WTC11 (cell line): ENCODE measurements around the gene MRPS21. TPM values are rescaled to one million over a fixed set of nuclear protein-coding genes. Genes with fewer than 3 reads are reported as not detected.

Experiments
- ATAC-seq: fragments of 200-7000 bp; cut with Tn5 transposase; 2 replicates; pipeline ENCODE4 v1.10.0; 2021; ENCODE audit warnings: mild to moderate bottlenecking, moderate library complexity
- CTCF ChIA-PET: fragments of 300-600 bp; sonication (Branson Sonifier 250); formaldehyde crosslinking; loops from one replicate; lab custom pipeline; 2021; ENCODE audit warnings: antibody characterized with exemption; lab: Charles Lee
- POLR2A ChIA-PET: fragments of 350-600 bp; sonication (Branson Sonifier 250); formaldehyde crosslinking; loops from one replicate; lab custom pipeline; 2021; ENCODE audit warnings: antibody characterized with exemption; lab: Charles Lee
- DNase-seq: peaks from one replicate; pipeline ENCODE4 v3.0.0; 2021; ENCODE audit warnings: low spot score
- H3K27ac Mint-ChIP-seq: 2 replicates; pipeline ENCODE4 v1.8.0; 2021; ENCODE audit warnings: mixed read lengths
- H3K27me3 Mint-ChIP-seq: 2 replicates; pipeline ENCODE4 v1.8.0; 2021; ENCODE audit warnings: low read depth, mild to moderate bottlenecking, moderate library complexity, mixed read lengths
- H3K36me3 Mint-ChIP-seq: 2 replicates; pipeline ENCODE4 v1.8.0; 2021; ENCODE audit warnings: mixed read lengths
- H3K4me1 Mint-ChIP-seq: 2 replicates; pipeline ENCODE4 v1.8.0; 2022; ENCODE audit warnings: mixed read lengths
- H3K4me3 Mint-ChIP-seq: 2 replicates; pipeline ENCODE4 v1.8.0; 2021; ENCODE audit warnings: mild to moderate bottlenecking, moderate library complexity, mixed read lengths
- H3K9me3 Mint-ChIP-seq: 2 replicates; pipeline ENCODE4 v1.8.0; 2021; ENCODE audit warnings: mixed read lengths
- ARID4B ChIP-seq: sonication (generic); formaldehyde crosslinking; IDR thresholded peaks from 2 replicates; pipeline ENCODE4 v1.8.0; 2023; ENCODE audit warnings: missing genetic modification reagents, mild to moderate bottlenecking, borderline replicate concordance
- ATF2 ChIP-seq: sonication (generic); formaldehyde crosslinking; IDR thresholded peaks from 2 replicates; pipeline ENCODE4 v1.8.1; 2022; ENCODE audit warnings: low read depth, missing genetic modification reagents, borderline replicate concordance
- CDX4 ChIP-seq: fragments of 250-450 bp; sonication (Bioruptor Pico); IDR thresholded peaks from 2 replicates; pipeline ENCODE4 v1.9.0; 2021; ENCODE audit warnings: moderate library complexity, mild to moderate bottlenecking, inconsistent platforms, borderline replicate concordance
- FOXK1 ChIP-seq: sonication (generic); formaldehyde crosslinking; IDR thresholded peaks from 2 replicates; pipeline ENCODE4 v1.8.0; 2022; ENCODE audit warnings: mild to moderate bottlenecking, moderate library complexity, missing genetic modification reagents
- FOXP4 ChIP-seq: sonication (generic); formaldehyde crosslinking; IDR thresholded peaks from 2 replicates; pipeline ENCODE4 v1.8.0; 2022; ENCODE audit warnings: mild to moderate bottlenecking, missing genetic modification reagents
- GABPB1 ChIP-seq: sonication (generic); formaldehyde crosslinking; IDR thresholded peaks from 2 replicates; pipeline ENCODE4 v1.8.1; 2023; ENCODE audit warnings: mild to moderate bottlenecking, missing genetic modification reagents
- KAT7 ChIP-seq: sonication (generic); formaldehyde crosslinking; IDR thresholded peaks from 2 replicates; pipeline ENCODE4 v1.8.1; 2023; ENCODE audit warnings: missing genetic modification reagents, mild to moderate bottlenecking, borderline replicate concordance
- MLX ChIP-seq: sonication (generic); formaldehyde crosslinking; IDR thresholded peaks from 2 replicates; pipeline ENCODE4 v1.8.1; 2023; ENCODE audit warnings: mild to moderate bottlenecking, missing genetic modification reagents, moderate library complexity
- MYBL2 ChIP-seq: sonication (generic); formaldehyde crosslinking; IDR thresholded peaks from 2 replicates; pipeline ENCODE4 v1.8.1; 2023; ENCODE audit warnings: mild to moderate bottlenecking, moderate library complexity, missing genetic modification reagents
- NFATC4 ChIP-seq: fragments of 250-450 bp; sonication (Bioruptor Pico); IDR thresholded peaks from 2 replicates; pipeline ENCODE4 v1.9.0; 2021; ENCODE audit warnings: mild to moderate bottlenecking
- TEAD1 ChIP-seq: sonication (generic); formaldehyde crosslinking; IDR thresholded peaks from 2 replicates; pipeline ENCODE4 v1.8.0; 2022; ENCODE audit warnings: mild to moderate bottlenecking, missing genetic modification reagents
- ZNF219 ChIP-seq: sonication (generic); formaldehyde crosslinking; IDR thresholded peaks from 2 replicates; pipeline ENCODE4 v1.8.0; 2023; ENCODE audit warnings: missing genetic modification reagents, mild to moderate bottlenecking, borderline replicate concordance
- ZNF281 ChIP-seq: sonication (generic); formaldehyde crosslinking; IDR thresholded peaks from 2 replicates; pipeline ENCODE4 v1.8.0; 2023; ENCODE audit warnings: mild to moderate bottlenecking, missing genetic modification reagents
- ZNF423 ChIP-seq: fragments of 250-450 bp; sonication (Bioruptor Pico); IDR thresholded peaks from 2 replicates; pipeline ENCODE4 v2.1.2; 2022; ENCODE audit warnings: mild to moderate bottlenecking, moderate library complexity
- ZNF425 ChIP-seq: fragments of 250-450 bp; sonication (Bioruptor Pico); conservative IDR thresholded peaks from 2 replicates; pipeline ENCODE4 v1.9.0; 2021; ENCODE audit warnings: mild to moderate bottlenecking
- ZNF512 ChIP-seq: sonication (generic); formaldehyde crosslinking; IDR thresholded peaks from 2 replicates; pipeline ENCODE4 v1.8.1; 2022; ENCODE audit warnings: missing genetic modification reagents, borderline replicate concordance
- ZSCAN18 ChIP-seq: fragments of 250-450 bp; sonication (Bioruptor Pico); IDR thresholded peaks from 2 replicates; pipeline ENCODE4 v2.1.2; 2022; ENCODE audit warnings: mild to moderate bottlenecking, moderate library complexity
- total RNA-seq: library from RNA; stranded (reverse); gene quantifications from 3 replicates; pipeline ENCODE4 v1.2.3, GENCODE V29; 2021

Gene MRPS21
- total RNA-seq, 1 experiment from 2014 or later: 105 TPM

GRCh38 chr1:150280138-150280707, 13.4 kb upstream of the MRPS21 start:
- Mint-ChIP-seq H3K36me3 (peaks cover 15% of the 10 kb centered on the region), H3K4me3 (peak overlapping the region; percentile 91), H3K27me3 (peaks cover 36% of the 10 kb centered on the region), H3K27ac (no peak overlapping the region; the same call in 1 of the 2 replicates), H3K9me3 (no peaks in the 10 kb centered on the region), H3K4me1 (peaks cover 22% of the 10 kb centered on the region)
- CTCF ChIA-PET: interaction anchor here (2.1 to 7.6 kb wide), 2 partner anchors 10 to 25 kb away, joined by 17 to 123 read pairs; partner anchors contain the start of genes APH1A and CA14
- POLR2A ChIA-PET: interaction anchor here (3.2 kb wide), 1 partner anchor 24 kb away, joined by 23 read pairs; no protein-coding TSS in a partner anchor
- DNase-seq (no peak), ATAC-seq (no peak)
- TF ChIP-seq GABPB1 (CRISPR knock-in tag) (no peak), ARID4B (no peak), FOXP4 (CRISPR knock-in tag) (no peak), ZNF423 (no peak), ZNF219 (CRISPR knock-in tag) (no peak), ZSCAN18 (CRISPR knock-in tag) (no peak), ZNF425 (CRISPR knock-in tag) (no peak), ATF2 (CRISPR knock-in tag) (no peak), MLX (CRISPR knock-in tag) (no peak), ZNF512 (CRISPR knock-in tag) (no peak), NFATC4 (CRISPR knock-in tag) (no peak), KAT7 (no peak), FOXK1 (CRISPR knock-in tag) (no peak), MYBL2 (CRISPR knock-in tag) (no peak), ZNF281 (no peak), CDX4 (no peak), TEAD1 (CRISPR knock-in tag) (no peak)
